ENCODE results near the gene EXD2.

DNA sequence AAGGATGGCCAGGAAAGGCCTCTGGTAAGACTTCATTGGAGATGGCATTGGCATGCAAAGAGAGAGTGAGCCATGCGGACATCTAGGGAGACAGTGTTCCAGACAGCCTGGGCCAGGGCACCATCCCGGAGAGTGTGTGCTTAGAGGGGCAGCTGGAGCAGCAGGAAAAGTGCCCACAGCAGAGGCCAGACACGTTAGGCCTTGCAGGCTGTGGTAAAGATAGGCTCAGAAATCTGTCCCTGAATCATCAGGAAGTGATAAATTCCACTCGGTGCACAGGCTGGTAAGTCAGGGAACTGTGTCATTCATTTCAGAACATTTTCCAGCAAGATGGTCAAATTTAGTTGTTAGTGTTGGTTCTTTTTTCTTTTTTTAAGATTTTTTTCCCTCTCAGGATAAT lies 77.5 kb downstream of the EXD2 start:
- TF ChIP-seq ESRRA (IDR thresholded peaks at IDR 0.05; ENCODE audit: low read length) = no peak
- no peak for TF ChIP-seq GATAD2B (conservative IDR thresholded peaks at IDR 0.05; ENCODE audit: low read depth)
- TF ChIP-seq, protein P1, sequence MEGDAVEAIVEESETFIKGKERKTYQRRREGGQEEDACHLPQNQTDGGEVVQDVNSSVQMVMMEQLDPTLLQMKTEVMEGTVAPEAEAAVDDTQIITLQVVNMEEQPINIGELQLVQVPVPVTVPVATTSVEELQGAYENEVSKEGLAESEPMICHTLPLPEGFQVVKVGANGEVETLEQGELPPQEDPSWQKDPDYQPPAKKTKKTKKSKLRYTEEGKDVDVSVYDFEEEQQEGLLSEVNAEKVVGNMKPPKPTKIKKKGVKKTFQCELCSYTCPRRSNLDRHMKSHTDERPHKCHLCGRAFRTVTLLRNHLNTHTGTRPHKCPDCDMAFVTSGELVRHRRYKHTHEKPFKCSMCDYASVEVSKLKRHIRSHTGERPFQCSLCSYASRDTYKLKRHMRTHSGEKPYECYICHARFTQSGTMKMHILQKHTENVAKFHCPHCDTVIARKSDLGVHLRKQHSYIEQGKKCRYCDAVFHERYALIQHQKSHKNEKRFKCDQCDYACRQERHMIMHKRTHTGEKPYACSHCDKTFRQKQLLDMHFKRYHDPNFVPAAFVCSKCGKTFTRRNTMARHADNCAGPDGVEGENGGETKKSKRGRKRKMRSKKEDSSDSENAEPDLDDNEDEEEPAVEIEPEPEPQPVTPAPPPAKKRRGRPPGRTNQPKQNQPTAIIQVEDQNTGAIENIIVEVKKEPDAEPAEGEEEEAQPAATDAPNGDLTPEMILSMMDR (IDR thresholded peaks at IDR 0.05 in 2 of 3, conservative IDR thresholded peaks at IDR 0.05 in 1 of 3; ENCODE audit: control insufficient read depth in 2 of 3, extremely low read depth in 1 of 3, insufficient read depth in 1 of 3, low read depth in 3 of 3, low read length in 3 of 3) = no peak
- TF ChIP-seq, protein P2, sequence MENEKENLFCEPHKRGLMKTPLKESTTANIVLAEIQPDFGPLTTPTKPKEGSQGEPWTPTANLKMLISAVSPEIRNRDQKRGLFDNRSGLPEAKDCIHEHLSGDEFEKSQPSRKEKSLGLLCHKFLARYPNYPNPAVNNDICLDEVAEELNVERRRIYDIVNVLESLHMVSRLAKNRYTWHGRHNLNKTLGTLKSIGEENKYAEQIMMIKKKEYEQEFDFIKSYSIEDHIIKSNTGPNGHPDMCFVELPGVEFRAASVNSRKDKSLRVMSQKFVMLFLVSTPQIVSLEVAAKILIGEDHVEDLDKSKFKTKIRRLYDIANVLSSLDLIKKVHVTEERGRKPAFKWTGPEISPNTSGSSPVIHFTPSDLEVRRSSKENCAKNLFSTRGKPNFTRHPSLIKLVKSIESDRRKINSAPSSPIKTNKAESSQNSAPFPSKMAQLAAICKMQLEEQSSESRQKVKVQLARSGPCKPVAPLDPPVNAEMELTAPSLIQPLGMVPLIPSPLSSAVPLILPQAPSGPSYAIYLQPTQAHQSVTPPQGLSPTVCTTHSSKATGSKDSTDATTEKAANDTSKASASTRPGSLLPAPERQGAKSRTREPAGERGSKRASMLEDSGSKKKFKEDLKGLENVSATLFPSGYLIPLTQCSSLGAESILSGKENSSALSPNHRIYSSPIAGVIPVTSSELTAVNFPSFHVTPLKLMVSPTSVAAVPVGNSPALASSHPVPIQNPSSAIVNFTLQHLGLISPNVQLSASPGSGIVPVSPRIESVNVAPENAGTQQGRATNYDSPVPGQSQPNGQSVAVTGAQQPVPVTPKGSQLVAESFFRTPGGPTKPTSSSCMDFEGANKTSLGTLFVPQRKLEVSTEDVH (IDR thresholded peaks at IDR 0.05; ENCODE audit: low read depth, partially characterized antibody) = no peak
- no peak for TF ChIP-seq POLR2AphosphoS5 (IDR thresholded peaks at IDR 0.05; ENCODE audit: low read length)
- TF ChIP-seq TCF12 (IDR thresholded peaks at IDR 0.05; ENCODE audit: low read depth, low read length) = no peak
- TF ChIP-seq HCFC1 (IDR thresholded peaks at IDR 0.05; ENCODE audit: low read length) = no peak
- no peak for TF ChIP-seq MYC (IDR thresholded peaks at IDR 0.05; ENCODE audit: insufficient read depth, insufficient read length, insufficient replicate concordance, low read length, severe bottlenecking)
- TF ChIP-seq ZNF217 (IDR thresholded peaks at IDR 0.05) = no peak
- no peak for TF ChIP-seq EZH2 (IDR thresholded peaks at IDR 0.05; ENCODE audit: borderline replicate concordance, control insufficient read depth, low read depth, low read length)
- no peak for TF ChIP-seq CHD1 (IDR thresholded peaks at IDR 0.05; ENCODE audit: low read depth, low read length)
